GM21786 (cell line): ENCODE data around the gene MDM4.

Source experiments
- ATAC-seq: cut with Tn5 transposase; IDR thresholded peaks from one replicate; pipeline ENCODE4 v1.9.1; 2021; ENCODE audit not compliant: unreplicated experiment

MDM4 gene

DNA sequence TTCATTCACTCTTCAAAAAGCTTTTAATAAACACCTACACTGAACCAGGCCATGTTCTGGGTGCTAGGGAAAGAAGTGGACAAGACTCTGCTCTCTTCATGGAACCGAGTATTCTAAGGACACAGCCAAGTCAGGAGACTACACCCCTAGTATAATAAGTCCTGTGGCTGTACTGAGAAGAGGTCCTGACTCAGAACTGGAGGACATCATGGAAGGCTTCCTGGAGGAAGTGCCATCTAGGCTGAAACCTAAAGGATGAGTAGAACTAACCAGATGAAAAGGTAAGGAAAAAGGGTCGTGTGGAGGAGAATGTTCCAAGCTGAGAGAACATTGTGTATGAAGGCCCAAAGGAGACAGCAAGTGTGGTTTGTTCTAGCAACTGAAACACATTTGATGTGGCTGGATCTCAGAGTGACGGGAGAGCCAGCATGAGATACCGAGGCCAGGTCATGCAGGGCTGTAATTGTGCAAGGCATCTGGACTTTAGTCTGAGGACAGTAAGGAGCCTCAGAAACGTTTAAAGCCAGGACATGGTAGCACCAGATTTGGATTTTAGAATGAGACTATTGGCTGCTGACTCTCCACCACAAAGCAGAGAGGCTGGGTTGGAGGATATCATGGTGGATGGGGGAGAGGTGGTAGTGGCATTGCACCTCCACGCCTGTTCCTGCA lies 86.8 kb downstream of the MDM4 start:
- no peak for ATAC-seq

DNA sequence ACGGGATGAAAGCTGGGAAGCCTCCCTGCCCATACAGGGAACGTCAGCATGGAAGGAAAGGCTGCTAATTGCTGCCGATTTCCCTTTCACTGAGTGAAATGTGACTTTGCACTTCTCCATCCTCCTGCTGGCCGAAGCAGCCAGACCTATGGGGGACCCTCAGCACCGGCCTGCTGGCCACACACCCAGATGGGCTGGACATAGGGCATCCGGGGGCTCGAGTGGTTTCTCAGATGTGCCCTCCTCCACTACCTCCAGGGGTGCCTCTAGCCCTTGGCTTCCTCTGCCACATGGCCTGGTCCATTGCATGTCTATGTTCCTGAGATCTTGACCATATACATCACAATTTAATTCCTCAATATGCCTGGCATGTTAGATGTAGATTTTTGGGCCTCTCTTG lies 89.6 kb downstream of the MDM4 start:
- no peak for ATAC-seq
